HG02610 (cell line): Measurements from ENCODE around the gene CCZ1B.
A peak's percentile ranks its signal among the peaks of the same experiment; 100 is the strongest.
"Not testable (repeated sequence)": the region's sequence is repeated elsewhere in the genome, so short reads cannot be mapped to it uniquely, and the experiment has no call there.

Source experiments
- ATAC-seq: cut with Tn5 transposase; IDR thresholded peaks from one replicate; pipeline ENCODE4 v1.9.1; 2021; ENCODE audit warnings: mild to moderate bottlenecking, moderate library complexity; ENCODE audit not compliant: unreplicated experiment

The CCZ1B gene

DNA sequence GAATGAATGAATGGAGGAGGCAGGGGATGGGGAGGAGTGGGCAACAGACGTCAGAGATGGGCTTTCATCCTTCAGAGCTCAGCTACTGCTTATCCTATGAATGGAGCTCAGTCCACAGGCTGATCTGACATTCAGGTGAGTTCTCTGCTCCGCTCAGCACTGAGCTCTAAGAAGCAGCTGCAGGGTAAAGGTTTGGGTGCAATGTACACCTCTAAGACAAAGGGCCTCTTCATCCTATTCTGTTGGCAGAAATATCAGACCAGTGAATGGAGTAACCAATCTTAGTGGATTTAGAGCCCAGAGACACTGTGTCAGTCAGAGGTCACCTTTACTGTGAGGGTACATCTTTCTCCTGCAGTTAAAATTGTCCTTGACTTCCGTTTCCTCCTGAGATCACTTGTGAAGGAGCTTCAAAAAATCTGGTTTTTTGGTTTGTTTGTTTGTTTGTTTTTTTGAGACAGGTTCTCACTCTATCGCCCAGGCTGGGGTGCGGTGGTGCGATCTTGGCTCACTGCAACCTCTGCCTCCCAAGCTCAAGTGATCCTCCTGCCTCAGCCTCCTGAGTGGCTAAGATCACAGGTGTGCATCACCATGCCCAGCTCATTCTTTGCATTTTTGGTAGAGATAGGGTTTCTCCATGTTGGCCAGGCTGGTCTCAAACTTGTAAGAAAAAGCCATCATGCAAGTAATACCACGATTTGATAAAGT lies 5.1 kb upstream of the CCZ1B start:
- no peak for ATAC-seq

DNA sequence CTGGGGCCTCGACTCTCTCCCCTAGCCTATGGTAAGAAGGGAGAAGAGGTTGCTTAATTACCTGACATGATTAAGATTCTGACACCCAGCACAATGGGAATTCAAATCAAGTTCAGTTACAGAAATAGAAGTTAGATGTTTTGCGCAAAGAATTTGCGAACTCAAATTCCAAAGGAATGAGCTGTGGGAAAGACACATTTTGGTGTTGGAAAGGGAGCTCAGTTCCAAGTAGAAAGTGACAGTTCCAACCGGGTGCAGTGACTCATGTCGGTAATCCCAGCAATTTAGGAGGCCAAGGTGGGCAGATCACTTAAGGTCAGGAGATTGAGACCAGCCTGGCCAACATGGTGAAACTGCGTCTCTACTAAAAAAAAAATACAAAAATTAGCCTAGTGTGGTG lies 4.0 kb upstream of the CCZ1B start:
- not testable (repeated sequence) for ATAC-seq

DNA sequence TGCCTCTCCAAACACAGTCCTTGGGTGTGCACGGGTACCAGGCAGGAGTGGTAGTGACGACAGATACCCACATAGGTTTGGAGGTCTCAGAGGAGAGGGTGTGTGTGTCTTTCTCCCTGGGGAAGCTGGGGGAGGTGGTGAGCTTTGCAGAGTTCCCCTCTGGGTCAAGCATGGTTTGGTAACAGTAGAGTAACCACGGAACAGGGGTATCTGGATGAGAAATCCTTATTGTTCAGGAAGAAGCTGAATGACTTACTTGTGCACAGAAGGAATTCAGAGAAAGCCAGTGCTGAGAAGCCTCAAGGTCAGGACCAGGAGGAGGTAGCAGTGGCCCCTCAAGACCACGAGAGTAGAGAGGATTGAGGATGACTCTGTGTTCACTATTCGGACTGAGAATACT lies 3.5 kb upstream of the CCZ1B start:
- ATAC-seq = not testable (repeated sequence)

DNA sequence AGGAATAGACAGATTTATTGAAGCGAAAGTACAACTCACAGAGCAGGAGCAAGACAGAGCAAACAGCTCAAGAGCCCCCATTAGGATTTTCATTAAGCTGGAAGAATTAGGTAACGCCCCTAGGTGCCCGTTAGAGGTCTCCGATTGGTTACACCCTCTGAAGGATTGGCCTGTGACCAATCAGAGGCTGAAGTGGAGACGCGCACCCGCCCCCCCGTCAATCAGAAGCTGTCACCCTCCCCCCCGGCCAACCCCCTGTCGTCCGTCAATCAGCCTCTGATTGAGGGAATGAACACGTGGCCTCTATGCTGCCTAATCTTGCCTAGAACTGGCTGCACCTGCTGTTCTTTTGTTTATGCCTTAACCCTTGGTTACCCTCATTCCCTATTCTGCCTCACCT lies 1.1 kb upstream of the CCZ1B start:
- ATAC-seq = not testable (repeated sequence)

DNA sequence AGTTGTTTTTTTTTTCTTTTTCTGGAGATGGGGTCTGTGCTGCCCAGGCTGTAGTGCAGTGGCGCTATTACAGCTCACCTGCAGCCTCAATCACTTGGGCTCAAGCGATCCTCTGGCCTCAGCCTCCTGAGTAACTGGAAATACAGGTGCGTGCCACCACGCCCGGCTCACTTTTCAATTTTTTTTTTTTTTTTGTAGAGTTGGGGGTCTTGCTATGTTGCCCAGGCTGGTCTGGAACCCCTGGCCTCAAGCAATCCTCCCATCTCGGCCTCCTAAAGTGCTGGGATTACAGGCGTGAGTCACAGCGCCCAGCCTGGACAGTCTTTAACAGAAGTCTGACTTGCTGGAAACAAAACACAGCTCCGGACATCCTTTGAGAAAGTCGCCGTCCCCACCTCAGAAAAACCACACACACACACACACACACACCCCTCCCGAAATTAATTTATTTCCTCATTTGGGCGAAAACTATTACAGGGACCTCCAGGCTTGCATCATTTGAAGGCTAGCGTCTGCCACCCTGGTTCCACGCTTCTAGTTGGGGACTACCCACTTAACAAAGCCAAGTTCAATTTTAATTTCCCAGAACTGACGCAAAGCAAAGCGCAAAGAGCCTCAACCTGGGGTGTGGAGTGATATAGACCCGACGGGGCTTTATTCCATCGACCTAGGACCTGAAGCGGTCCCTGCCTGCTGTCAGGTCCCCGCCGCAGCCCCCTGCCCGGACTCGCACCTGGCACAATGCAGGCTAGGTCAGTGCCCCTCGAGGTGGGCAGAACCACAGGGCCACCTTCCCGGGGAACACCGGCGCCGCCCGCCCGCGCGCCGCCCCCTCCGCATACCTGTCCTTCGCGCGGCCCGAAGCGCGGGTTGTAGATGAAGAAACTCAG lies 594 bp downstream of the CCZ1B start:
- peak; percentile 46 for ATAC-seq

DNA sequence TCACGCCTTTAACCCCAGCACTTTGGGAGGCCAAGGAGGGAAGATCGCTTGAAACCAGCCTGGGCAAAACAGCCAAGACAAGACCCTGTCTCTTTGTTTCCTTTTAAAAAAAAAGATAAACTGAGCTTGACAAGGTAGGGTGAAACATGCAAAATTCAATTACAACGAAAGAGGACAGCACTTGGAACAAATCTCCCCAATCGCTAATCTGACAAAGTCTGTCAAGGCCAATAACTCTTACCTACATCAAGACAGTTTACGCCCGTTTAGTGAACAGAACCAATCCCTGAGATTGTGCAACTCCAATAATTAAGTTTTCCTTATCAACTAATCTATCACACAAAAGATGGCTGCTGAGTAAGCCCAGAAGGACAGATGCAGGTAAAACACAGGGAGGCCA lies 4.5 kb downstream of the CCZ1B start:
- not testable (repeated sequence) for ATAC-seq

DNA sequence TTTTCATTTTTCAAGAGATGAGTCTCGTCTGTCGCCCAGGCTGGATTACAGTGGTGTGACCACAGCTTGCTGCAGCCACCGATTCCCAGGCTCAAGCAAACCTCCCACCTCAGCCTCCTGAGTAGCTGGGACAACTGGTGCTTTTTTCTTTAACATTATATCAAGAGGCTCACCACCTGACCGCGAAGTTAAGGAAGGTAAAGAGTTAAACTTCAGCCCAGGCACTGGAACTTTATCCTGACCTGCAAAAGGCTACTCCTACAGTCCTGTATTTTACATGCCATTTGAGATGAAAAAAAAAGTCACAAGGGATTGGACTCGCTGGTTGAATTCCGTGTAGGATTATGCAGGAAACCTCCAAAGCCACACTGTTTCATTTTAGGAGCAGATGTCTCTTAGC lies 10.6 kb downstream of the CCZ1B start:
- ATAC-seq = not testable (repeated sequence)

DNA sequence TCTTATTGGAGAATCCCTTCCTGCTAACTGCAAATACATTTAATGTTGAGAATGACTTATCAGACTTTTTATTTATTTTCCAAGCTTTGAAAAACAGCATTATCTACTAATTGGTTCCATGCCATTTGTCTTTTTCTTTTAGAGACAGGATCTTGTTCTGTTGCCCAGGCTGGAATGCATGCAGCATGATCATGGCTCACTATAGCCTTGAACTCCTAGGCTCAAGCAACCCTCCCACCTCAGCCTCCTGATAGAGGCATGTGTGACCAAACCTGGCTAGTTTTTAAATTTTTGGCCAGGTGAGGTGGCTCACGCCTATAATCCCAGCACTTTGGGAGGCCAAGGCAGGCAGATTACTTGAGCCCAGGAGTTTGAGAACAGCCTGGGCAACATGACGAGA lies 13.1 kb downstream of the CCZ1B start:
- ATAC-seq = not testable (repeated sequence)

DNA sequence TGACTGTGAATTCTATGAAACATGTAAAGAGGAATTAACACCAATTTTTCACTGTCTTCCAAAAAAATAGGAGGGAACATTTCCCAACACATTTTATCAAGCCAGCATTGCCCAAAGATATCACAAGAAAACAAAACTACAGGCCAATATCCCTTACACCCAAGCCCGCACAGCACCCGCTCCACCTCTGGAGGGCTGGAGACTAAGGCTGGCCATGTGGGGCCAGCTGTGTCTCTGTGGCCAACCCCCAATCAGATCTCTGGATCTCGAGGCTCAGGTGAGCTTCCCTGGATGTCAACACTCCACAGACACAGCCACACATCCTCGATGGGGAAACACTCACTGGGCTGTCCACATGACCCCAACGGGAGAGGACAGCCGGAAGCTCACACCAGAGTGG lies 18.1 kb downstream of the CCZ1B start:
- ATAC-seq = not testable (repeated sequence)

DNA sequence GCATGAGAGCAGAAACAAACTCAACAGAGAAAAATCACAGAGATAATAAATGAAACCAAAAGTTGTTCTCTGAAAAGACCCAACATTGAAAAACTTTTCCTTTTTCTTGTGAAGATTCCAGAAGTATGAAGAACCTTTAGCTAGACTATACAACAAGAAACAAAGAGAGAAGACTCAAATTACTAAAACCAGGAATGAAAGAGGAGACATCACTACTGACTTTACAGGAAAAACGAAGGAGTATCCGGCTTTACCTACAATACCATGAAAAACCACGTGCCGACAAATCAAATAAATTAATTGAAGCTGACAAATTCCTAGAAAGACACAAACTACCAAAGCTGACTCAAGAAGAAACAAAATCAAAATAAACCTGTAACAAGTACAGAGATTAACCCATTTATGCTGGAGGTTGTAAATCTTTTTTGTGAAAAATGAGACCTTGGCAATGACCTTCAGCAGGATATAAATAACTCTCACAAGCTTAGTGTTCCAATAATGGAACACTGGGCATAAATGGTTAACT lies 18.6 kb downstream of the CCZ1B start:
- not testable (repeated sequence) for ATAC-seq

DNA sequence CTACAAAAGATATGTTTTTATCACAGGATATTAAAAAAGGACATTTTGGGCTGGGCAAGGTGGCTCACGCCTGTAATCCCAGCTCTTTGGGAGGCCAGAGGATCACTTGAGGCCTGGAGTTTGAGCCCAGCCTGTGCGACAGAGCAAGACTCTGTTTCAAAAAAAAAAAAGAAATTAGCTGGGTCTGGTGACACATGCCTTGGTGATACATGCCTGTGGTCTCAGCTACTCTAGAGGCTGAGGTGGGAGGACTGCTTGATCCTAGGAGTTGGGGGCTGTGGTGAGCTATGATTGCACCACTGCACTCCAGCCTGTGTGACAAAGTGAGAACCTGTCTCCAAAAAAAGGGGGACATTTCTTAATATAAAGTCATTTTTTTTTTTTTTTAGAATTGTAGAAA lies 25.7 kb downstream of the CCZ1B start:
- ATAC-seq = not testable (repeated sequence)

DNA sequence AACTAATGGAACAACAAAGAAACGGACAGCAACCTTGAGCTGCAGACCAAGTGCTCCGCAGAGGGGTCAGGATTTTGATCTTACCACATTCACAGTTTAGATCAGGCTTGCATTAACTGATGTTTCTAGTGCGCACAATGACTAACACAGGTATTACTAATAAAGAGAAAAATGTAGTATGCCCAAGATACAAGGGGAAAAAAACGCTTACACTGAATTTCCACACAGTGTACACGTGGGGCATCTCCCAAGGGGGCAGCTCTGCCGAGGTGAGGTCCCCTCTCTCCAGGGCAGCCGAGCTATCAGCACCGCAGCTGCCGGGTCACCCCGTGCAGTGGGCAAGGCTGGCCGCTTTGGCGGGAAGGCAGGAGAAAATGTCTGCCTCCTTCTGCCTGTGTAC lies 26.2 kb downstream of the CCZ1B start:
- ATAC-seq = not testable (repeated sequence)

DNA sequence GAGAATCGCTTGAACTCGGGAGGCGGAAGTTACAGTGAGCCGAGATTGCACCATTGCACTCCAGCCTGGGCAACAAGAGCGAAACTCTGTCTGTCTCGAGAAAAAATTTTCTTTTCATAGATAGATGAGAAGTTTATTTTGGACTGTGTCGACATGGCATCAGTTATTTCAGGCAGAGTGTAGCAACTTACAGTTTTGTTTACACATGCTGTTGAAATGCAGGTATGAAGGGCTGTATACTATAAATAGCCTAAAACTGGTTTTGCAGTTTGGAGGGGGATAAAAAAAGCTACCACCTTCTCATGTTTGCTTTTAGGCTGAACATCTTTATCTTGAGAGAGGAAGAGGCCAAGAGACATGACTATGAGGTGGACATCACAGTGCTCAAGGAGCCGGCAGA lies 28.0 kb downstream of the CCZ1B start:
- ATAC-seq = not testable (repeated sequence)

DNA sequence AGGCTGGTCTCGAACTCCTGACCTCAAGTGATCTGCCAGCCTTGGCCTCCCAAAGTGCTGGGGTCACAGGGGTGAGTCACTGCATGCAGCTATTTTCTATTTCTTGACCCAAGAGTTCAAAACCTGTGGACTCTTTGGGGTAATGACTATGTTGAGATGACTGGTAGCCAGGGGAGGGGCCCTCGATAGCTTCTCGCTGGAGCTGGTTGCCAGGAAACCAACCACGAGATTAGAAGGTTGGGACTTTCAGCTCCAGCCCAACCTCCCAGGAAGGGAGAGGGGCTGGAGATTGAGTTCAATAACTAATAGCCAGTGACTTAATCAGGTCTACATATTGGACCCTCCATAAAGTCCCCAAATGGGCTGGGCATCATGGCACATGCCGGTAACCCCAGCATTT lies 28.9 kb downstream of the CCZ1B start:
- ATAC-seq = not testable (repeated sequence)

DNA sequence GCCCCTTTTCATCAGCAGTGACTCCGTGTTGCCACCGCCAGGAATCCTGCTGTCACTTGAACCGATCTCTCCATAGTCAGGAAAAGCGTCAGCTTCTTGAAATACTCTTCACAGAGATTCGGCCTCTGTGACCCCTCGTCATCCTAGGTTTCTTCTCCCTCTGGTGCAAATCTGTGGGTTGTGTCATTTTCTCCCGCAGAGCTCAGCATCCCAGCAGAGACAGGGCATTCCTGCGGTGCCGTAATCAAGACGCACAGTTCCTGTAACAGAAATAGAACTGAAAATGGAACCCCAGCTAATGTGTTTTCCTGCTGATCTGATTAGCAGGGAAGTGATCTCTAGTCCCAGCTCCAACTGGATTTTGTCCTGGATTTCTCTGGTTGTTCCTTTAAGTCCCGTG lies 31.8 kb downstream of the CCZ1B start:
- ATAC-seq = not testable (repeated sequence)

DNA sequence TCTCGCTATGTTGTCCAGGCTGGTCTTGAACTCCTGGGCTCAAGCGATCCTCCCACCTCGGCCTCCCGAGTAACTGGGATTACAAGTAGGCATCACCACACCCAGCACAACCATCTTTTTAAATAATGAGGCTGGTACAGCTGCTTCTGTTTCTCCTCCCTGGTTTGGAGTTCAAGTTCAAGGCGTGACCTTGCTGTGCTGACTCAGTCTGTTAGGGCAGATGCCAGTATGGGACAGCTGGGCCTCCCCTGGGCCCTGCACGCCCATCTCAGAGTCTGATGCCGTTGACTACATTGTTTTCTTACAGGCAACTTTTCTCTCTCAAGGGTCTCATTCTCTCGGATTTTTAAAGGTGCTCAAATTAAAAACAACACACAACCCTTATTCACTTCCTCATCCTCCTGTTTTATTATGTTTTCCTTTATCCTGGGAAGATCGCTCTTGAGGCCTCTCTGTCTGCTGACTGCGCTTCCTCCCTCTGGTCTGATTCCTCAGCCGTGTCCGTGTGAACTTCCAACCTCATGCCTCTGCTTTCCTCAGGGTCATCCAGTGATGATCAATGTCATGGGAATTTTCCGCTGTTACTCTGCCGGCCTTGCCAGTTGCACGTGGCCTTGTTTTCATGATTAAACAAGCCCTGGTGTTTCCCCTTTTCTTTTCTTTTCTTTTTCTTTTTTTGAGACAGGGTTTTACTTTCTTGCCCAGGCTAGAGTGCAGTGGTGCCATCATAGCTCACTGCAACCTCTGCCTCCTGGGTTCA lies 33.8 kb downstream of the CCZ1B start:
- ATAC-seq = not testable (repeated sequence)

DNA sequence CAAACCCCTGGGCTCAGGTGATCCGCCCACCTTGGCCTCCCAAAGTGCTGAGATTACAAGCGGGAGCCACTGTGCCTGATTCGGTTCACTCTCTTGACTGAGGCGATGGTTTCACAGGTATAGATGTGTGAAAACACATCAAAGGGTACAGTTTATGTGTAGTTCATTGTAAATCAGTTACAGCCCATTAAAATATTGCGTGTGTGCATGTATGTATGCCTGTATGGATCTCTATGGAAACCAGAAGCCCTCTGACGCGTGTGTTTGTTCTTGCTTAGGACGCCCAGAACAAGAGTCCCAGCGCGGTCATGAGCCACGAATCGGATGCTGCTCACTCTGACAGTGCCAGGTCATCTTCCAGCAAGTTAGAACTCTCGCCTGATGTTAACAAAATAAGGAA lies 36.7 kb downstream of the CCZ1B start:
- ATAC-seq = not testable (repeated sequence)

DNA sequence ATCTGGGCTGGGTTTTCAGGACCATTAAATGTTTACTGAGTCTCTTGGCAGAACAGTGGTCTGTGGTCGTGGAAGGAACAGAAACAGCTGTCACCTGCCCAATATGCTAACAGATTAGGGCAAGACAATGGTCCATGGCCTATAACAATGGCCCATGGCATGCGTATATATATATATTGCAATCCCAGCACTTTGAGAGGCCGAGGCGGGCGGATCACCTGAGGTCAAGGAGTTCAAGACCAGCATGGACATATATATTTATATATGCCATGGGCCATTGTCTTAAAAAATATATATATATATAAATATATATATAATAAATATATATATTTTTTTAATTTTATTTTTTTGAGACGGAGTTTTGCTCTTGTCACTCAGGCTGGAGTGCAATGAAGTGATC lies 44.5 kb downstream of the CCZ1B start:
- not testable (repeated sequence) for ATAC-seq

DNA sequence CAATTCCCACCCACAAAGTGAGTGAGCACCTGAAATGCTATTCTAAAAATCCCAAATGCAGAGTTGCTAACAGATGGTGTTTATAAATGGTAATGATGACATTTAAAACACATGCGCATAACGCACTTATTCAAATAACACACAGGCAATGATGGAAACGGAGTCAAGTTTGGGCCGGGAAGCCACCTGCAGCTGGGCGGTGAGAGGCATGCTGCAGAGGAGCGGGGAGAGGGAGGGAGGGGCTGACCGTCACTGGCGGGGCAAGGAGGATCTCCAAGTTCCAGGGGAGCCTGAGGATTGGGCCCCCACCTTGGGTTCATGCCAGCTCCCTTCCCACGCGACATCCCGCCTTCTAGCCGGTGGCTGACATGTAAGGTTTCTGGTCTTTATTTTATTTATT lies 64.9 kb downstream of the CCZ1B start:
- ATAC-seq = not testable (repeated sequence)

DNA sequence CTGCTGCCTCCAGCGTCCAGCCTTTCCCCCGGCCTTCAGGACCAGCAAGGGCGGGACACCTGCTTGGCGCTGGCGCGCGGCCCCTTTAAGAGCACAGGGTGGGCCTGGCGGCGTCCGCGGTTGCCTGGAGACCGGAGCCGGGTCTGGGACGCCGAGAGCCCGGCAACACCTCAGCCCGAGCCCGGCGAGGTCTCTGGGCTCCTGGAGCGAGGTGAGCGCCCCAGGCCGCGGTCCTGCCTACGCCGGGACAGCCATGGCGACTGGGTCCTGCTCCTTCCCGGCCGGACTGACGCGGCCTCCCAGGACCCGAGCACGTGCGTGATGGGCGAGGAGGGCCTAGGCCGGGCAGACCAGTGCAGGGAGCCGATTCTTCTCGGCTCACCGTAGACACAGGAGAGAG lies 72.1 kb downstream of the CCZ1B start, which contains the start of gene RSPH10B2:
TSS of gene RSPH10B2 (plus strand) at position 140 of the 400 bp plus-strand sequence. CDS start 3,575 bp downstream, outside the sequence.
- not testable (repeated sequence) for ATAC-seq

DNA sequence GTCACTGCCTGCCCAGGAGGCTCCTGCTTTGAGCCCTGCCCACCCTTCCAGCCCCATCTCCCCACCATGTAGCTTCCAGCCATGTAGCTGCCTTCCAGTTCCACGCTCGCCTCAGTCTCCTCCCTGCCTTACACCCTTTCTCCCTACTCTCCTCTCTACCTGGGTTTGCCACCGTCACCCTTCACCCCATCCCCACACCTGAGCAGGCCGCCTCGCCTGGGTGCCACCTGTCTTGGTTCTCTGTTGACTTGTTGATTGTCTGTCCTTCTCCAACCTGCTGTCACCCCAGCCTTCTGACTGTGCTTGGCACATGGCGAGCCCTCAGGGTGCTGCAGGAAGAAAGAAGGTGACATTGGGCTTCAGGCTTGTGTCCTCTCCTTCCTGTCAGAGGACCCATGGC lies 75.9 kb downstream of the CCZ1B start:
- ATAC-seq = not testable (repeated sequence)
